ENCODE results near the gene HAUS3.

HAUS3 gene

GRCh38 chr4:2263926-2264321 lies 22.0 kb upstream of the HAUS3 start:
- FAIRE-seq = no peak
- no peak for DNase-seq (ENCODE audit: low spot score)

- DNase-seq (ENCODE audit: low spot score) (no peak), FAIRE-seq (no peak)
Observed at GRCh38 chr4:2262944-2263250, 21.0 kb upstream of the HAUS3 start.

- DNase-seq (ENCODE audit: low spot score) (peak; percentile 95), FAIRE-seq (peak; percentile 65)
Observed at GRCh38 chr4:2262145-2262943, 20.4 kb upstream of the HAUS3 start.

GRCh38 chr4:2261853-2262144 lies 19.9 kb upstream of the HAUS3 start, which contains the start of gene MXD4:
TSS of gene MXD4 (minus strand) at chr4:2262109. CDS start at chr4:2261980, 129 bp downstream.
- FAIRE-seq (no peak), DNase-seq (ENCODE audit: low spot score) (no peak)

GRCh38 chr4:2261110-2261852 lies 19.4 kb upstream of the HAUS3 start:
- DNase-seq (ENCODE audit: low spot score) = peak; percentile 54
- FAIRE-seq = no peak

- DNase-seq (ENCODE audit: low spot score) = no peak
- no peak for FAIRE-seq
Observed at GRCh38 chr4:2260344-2261109, 18.6 kb upstream of the HAUS3 start.

- no peak for FAIRE-seq
- no peak for DNase-seq (ENCODE audit: low spot score)
Observed at GRCh38 chr4:2259541-2260343, 17.8 kb upstream of the HAUS3 start.

GRCh38 chr4:2259036-2259540 lies 17.2 kb upstream of the HAUS3 start:
- FAIRE-seq = no peak
- no peak for DNase-seq (ENCODE audit: low spot score)

- FAIRE-seq (no peak), DNase-seq (ENCODE audit: low spot score) (no peak)
Observed at GRCh38 chr4:2258091-2259035, 16.4 kb upstream of the HAUS3 start.

GRCh38 chr4:2257361-2258081 lies 15.6 kb upstream of the HAUS3 start:
- DNase-seq (ENCODE audit: low spot score) (no peak), FAIRE-seq (no peak)

GRCh38 chr4:2256781-2257191 lies 14.9 kb upstream of the HAUS3 start:
- FAIRE-seq = no peak
- no peak for DNase-seq (ENCODE audit: low spot score)

- no peak for FAIRE-seq
- DNase-seq (ENCODE audit: low spot score) = no peak
Observed at GRCh38 chr4:2256156-2256731, 14.3 kb upstream of the HAUS3 start.

GRCh38 chr4:2255501-2256155 lies 13.7 kb upstream of the HAUS3 start:
- no peak for DNase-seq (ENCODE audit: low spot score)
- FAIRE-seq = no peak

- no peak for DNase-seq (ENCODE audit: low spot score)
- FAIRE-seq = no peak
Observed at GRCh38 chr4:2254665-2255500, 13.0 kb upstream of the HAUS3 start.

GRCh38 chr4:2253160-2254084 lies 11.5 kb upstream of the HAUS3 start:
- DNase-seq (ENCODE audit: low spot score) = no peak
- FAIRE-seq = no peak

GRCh38 chr4:2252530-2253091 lies 10.7 kb upstream of the HAUS3 start:
- DNase-seq (ENCODE audit: low spot score) = no peak
- FAIRE-seq = no peak

Measured in urothelium cell line (cell line).